ENCODE results near the gene ARPC2. TPM values are rescaled to one million over a fixed set of nuclear protein-coding genes. Genes with fewer than 3 reads are reported as not detected.
"Not testable (repeated sequence)": the region's sequence is repeated elsewhere in the genome, so short reads cannot be mapped to it uniquely, and the experiment has no call there.

The ARPC2 gene
- 100 to 1,000 TPM; 562 to 566 TPM for total RNA-seq

DNA sequence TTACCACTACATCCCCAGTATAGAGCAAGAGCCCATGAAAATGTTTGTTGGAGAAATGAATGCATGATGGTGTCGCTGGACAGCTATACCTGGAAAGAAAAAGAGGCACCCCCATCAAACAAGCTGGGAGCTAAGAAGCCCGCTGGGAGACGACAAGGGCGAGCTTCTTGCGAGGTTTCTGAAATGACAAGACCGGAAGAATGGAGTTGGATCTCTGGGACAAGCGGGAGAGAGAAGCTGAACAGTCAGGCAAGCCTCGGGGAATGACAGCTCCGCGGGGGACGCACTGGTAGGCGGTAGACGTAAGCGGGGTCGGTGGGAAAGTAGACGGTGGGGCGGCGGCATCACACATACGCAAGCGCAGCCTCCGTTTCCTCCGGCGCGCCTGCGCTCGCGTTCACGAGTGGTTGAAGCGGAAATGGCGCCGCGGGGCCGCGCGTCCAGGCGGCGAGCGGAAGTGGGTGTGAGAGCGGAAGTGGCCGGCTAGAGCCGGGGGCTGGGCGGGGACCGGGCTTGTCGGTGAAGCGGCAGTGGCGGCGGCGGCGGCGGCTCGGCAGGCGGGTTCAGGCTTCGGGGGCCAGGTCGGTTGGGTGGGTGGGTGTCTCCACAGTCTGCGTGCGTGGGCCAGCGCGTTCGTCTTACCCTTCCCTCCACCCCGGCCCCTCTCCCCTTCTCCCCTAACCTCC, at the start of gene ARPC2:
ARPC2 (plus strand) TSS at position 516 of the 686 bp plus-strand sequence. CDS start 282 bp downstream, outside the sequence.
- H3K27me3 Mint-ChIP-seq = no peaks in the 10 kb centered on the region
- H3K9me3 Mint-ChIP-seq = no peaks in the 10 kb centered on the region
- peak within 1 kb of the TSS; percentile 96 for H3K27ac Mint-ChIP-seq
- DNase-seq = peak; percentile 96
- H3K4me1 Mint-ChIP-seq = peaks cover 35% of the 10 kb centered on the region
- H3K4me3 Mint-ChIP-seq = peak within 1 kb of the TSS; percentile 86
- peaks cover 48% of the 10 kb centered on the region for H3K36me3 Mint-ChIP-seq

DNA sequence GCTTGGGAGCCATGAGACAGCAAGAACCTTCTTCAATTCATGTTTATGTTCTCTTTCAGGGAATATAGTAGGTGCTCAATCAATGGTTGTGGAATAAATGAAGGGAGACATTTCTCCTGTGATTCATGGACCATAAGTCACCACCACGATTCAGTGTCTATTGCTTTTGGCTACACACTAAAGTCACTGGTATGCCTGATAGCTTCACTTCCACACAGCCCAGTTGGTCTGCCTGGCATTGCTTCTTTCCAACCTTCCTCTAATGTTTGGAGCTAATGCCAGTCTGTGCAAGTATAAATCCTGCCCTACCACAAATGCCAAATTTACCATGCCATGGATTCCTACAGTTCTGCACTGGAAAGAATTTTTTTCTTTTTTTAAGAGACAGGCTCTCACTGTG, 49.0 kb upstream of the ARPC2 start:
- H3K4me3 Mint-ChIP-seq = no peak overlapping the region
- no peak for DNase-seq
- no peaks in the 10 kb centered on the region for H3K9me3 Mint-ChIP-seq
- no peaks in the 10 kb centered on the region for H3K36me3 Mint-ChIP-seq
- H3K4me1 Mint-ChIP-seq = peaks cover 14% of the 10 kb centered on the region
- H3K27ac Mint-ChIP-seq = no peak overlapping the region
- peaks cover 3% of the 10 kb centered on the region for H3K27me3 Mint-ChIP-seq

DNA sequence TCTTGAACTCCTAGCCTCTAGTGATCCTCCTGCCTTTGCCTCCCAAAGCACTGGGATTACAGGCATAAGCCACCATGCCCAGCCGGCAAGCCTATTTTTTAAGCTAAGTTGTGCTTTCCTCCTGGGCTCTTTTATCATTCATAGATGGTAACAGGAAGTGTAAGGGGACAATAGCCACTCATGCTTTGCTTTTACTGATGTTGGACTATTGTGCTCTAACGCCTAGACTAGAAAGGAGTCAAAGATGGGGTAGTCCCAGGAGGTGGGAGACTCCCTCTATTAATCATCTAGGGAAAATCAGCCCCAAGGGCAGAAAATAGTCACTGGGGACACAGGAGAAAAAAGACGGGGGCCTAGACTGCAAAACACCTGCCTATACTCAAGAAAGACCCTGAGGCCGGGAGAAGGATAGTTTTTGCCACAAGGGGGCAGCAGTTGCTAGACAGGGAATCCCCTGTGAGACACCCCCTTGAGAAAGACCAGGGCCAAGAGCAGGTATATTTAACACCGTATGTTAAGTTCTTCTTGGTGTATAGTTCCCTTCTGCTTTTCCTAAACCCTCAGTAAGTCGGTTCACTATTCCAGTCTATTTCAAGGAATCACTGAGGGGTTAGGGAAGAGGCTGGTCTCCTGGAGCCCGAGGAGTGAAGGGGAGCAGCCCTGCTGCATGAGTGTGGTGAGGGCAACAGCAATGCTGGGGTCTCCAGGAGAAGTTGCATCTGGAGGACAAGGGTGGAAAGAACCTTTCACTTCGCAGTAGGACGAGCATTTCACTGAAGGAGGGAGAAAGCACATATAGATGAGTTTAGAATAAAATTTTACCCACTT, 48.1 kb upstream of the ARPC2 start:
- Mint-ChIP-seq H3K27ac (no peak overlapping the region), H3K4me1 (peaks cover 14% of the 10 kb centered on the region), H3K4me3 (no peak overlapping the region), H3K9me3 (no peaks in the 10 kb centered on the region), H3K36me3 (no peaks in the 10 kb centered on the region), H3K27me3 (peaks cover 3% of the 10 kb centered on the region)
- peak; percentile 65 for DNase-seq

GRCh38 chr2:218169757-218170546, 47.0 kb upstream of the ARPC2 start:
- peaks cover 3% of the 10 kb centered on the region for H3K27me3 Mint-ChIP-seq
- peaks cover 14% of the 10 kb centered on the region for H3K4me1 Mint-ChIP-seq
- no peaks in the 10 kb centered on the region for H3K36me3 Mint-ChIP-seq
- no peak for DNase-seq
- no peak overlapping the region for H3K27ac Mint-ChIP-seq
- H3K4me3 Mint-ChIP-seq = no peak overlapping the region
- no peaks in the 10 kb centered on the region for H3K9me3 Mint-ChIP-seq

DNA sequence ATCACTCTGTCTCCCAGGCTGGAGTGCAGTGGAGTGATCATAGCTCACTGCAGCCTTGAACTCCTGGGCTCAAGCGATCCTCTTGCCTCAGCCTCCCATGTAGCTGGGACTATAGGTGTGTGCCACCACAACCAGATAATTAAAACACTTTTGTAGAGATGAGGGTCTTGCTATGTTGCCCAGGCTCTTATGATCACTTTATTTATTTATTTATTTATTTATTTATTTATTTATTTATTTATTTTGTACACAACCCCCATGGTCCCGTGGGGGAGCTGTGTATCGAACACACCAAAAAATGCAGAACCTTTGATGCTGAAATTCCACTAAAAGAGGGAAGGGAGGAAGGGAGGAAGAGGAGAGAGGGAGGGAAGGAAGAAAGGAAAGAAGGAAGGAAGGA, 45.2 kb upstream of the ARPC2 start:
- not testable (repeated sequence) for H3K27me3 Mint-ChIP-seq, H3K9me3 Mint-ChIP-seq, DNase-seq, H3K27ac Mint-ChIP-seq, H3K36me3 Mint-ChIP-seq, H3K4me3 Mint-ChIP-seq
- H3K4me1 Mint-ChIP-seq = peaks cover 11% of the 10 kb centered on the region

DNA sequence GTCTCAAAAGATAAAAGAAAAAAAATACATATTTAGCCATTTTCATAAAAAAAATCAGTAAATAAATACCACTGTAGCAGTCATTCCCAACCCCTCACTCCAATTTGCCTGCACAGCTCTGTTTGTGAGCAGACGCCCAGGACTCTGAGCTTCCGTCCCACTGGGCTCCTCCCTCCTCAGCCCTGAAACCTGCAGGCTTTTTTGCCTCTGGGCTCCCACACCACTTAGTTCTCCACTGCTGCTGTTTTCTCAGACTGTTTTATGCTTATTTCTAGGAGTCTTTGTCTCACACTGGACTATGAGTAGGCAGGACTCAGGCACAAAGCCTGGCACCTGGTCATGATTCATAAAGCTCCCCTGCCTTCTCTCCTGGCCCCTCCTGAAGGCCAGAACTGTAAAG, 44.1 kb upstream of the ARPC2 start:
- H3K36me3 Mint-ChIP-seq = no peaks in the 10 kb centered on the region
- no peak overlapping the region for H3K27ac Mint-ChIP-seq
- H3K9me3 Mint-ChIP-seq = no peaks in the 10 kb centered on the region
- DNase-seq = no peak
- H3K27me3 Mint-ChIP-seq = peaks cover 3% of the 10 kb centered on the region
- peaks cover 2% of the 10 kb centered on the region for H3K4me1 Mint-ChIP-seq
- H3K4me3 Mint-ChIP-seq = no peak overlapping the region

- no peaks in the 10 kb centered on the region for H3K9me3 Mint-ChIP-seq
- no peaks in the 10 kb centered on the region for H3K36me3 Mint-ChIP-seq
- no peak overlapping the region for H3K27ac Mint-ChIP-seq
- no peak overlapping the region for H3K4me3 Mint-ChIP-seq
- no peak for DNase-seq
- H3K27me3 Mint-ChIP-seq = no peaks in the 10 kb centered on the region
- H3K4me1 Mint-ChIP-seq = no peaks in the 10 kb centered on the region
Observed at GRCh38 chr2:218179782-218180181, 37.2 kb upstream of the ARPC2 start.

DNA sequence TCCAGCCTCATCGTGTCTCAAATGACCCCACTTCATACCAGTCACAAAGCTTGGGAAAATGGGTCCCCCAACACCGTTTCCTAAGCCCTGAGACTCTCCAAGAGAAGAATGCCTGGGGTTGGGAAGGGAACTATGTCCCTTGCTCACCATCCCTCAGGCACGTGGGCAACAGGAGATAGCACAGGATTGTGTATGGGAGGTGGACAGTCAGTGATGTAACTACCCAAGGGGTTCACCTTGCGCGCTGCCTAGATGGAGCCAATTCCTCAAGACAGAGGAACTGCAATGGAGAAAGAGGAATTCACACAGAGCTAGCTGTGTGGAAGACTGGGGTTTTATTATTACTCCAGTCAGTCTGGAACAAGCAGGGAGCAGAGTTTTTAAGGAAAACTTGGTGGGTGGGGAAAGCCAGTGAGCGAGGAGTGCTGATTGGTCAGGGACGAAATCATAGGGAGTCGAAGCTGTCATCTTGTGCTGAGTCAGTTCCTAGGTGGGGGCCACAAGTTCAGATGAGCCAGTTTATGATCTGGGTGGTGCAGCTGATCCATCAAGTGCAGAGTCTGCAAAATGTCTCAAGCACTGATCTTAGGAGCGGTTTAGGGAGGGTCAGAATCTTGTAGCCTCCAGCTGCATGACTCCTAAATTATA, 36.4 kb upstream of the ARPC2 start:
- Mint-ChIP-seq H3K4me1 (no peaks in the 10 kb centered on the region), H3K4me3 (no peak overlapping the region), H3K9me3 (no peaks in the 10 kb centered on the region), H3K27me3 (no peaks in the 10 kb centered on the region), H3K27ac (no peak overlapping the region), H3K36me3 (no peaks in the 10 kb centered on the region)
- no peak for DNase-seq

GRCh38 chr2:218184331-218184730, 32.7 kb upstream of the ARPC2 start:
- Mint-ChIP-seq H3K4me1 (peaks cover 8% of the 10 kb centered on the region), H3K27ac (no peak overlapping the region), H3K27me3 (no peaks in the 10 kb centered on the region), H3K9me3 (no peaks in the 10 kb centered on the region), H3K36me3 (no peaks in the 10 kb centered on the region), H3K4me3 (no peak overlapping the region)
- DNase-seq = no peak

GRCh38 chr2:218186355-218186766, 30.6 kb upstream of the ARPC2 start:
- H3K27me3 Mint-ChIP-seq = no peaks in the 10 kb centered on the region
- no peaks in the 10 kb centered on the region for H3K9me3 Mint-ChIP-seq
- H3K4me3 Mint-ChIP-seq = no peak overlapping the region
- H3K4me1 Mint-ChIP-seq = peaks cover 8% of the 10 kb centered on the region
- H3K27ac Mint-ChIP-seq = no peak overlapping the region
- H3K36me3 Mint-ChIP-seq = no peaks in the 10 kb centered on the region
- DNase-seq = peak; percentile 62

GRCh38 chr2:218186876-218187275, 30.1 kb upstream of the ARPC2 start:
- no peaks in the 10 kb centered on the region for H3K27me3 Mint-ChIP-seq
- no peaks in the 10 kb centered on the region for H3K36me3 Mint-ChIP-seq

DNA sequence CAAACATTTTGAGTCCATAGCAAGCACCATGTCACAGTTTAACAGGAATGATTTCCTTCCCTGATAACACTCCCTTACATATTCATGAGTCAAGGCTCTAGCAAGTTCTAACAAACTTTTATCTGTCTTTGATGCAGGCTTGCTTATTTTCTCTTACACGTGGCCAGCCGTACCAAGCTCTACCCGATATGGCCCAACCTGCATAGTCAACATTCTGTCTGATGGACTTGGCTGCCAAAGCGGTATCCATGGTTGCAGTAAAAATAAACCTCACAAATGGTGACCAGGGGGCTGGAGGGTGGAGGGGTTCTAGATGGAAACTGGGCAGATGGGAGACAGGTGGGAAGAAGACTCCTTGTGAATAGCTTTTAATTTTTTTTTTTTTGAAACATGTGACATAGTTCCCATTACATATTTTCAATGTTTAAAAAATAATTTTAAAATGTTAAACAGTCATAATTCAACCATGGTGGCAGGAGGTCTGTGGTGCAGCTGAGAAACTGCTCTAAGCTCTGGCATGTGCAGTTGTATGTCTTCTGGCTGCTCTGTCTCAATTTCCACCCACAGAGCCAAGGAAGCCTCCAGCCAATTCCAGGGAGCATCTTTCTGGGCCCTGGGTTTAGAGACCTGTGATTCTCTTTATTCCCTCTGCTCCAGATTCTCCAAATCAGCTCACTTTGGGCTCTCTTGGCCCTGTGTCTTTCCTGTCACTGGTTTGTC, 29.5 kb upstream of the ARPC2 start:
- Mint-ChIP-seq H3K27me3 (no peaks in the 10 kb centered on the region), H3K4me3 (no peak overlapping the region), H3K27ac (no peak overlapping the region), H3K36me3 (no peaks in the 10 kb centered on the region), H3K4me1 (peaks cover 8% of the 10 kb centered on the region), H3K9me3 (no peaks in the 10 kb centered on the region)
- no peak for DNase-seq

More at GRCh38 chr2:218186876-218187275, 30.1 kb upstream of the ARPC2 start:
- peaks cover 8% of the 10 kb centered on the region for H3K4me1 Mint-ChIP-seq
- H3K9me3 Mint-ChIP-seq = no peaks in the 10 kb centered on the region
- DNase-seq = no peak
- H3K27ac Mint-ChIP-seq = no peak overlapping the region
- H3K4me3 Mint-ChIP-seq = no peak overlapping the region

- Mint-ChIP-seq H3K9me3 (no peaks in the 10 kb centered on the region), H3K27ac (no peak overlapping the region), H3K4me3 (no peak overlapping the region), H3K36me3 (no peaks in the 10 kb centered on the region), H3K27me3 (no peaks in the 10 kb centered on the region), H3K4me1 (peaks cover 9% of the 10 kb centered on the region)
- no peak for DNase-seq
Observed at GRCh38 chr2:218188528-218188927, 28.5 kb upstream of the ARPC2 start.

- Mint-ChIP-seq H3K27me3 (no peaks in the 10 kb centered on the region), H3K27ac (no peak overlapping the region), H3K4me1 (peaks cover 2% of the 10 kb centered on the region), H3K9me3 (no peaks in the 10 kb centered on the region), H3K36me3 (no peaks in the 10 kb centered on the region), H3K4me3 (no peak overlapping the region)
- no peak for DNase-seq
Observed at GRCh38 chr2:218192902-218193430, 24.0 kb upstream of the ARPC2 start.
